ENCODE measurements around the gene PLXNB1. TPM values are rescaled to one million over a fixed set of nuclear protein-coding genes. Genes with fewer than 3 reads are reported as not detected.

PLXNB1 gene
- total and polyA plus RNA-seq, 2 experiments from 2014 or later, result 49.0 to 144 TPM

DNA sequence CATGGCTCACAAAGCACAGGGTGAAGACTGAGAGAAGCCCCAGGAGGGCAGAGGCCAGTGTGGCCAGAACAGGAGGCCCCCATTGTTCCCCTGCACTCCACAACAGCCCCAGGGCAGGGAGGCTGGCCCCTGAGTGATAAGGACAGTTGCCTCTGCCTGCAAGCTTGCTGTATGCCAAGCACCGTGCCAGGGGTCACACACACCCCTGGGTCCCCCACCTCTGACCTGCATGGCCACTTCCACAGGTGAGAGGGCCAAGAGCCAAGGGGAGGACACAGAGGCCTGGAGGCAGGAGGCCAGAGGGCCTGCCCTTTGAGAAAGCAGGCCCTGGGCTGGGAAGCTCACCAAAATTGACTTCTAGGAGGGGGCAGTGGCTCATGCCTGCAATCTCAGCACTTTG, 40.4 kb upstream of the PLXNB1 start (continued):
- TF ChIP-seq, protein P1, sequence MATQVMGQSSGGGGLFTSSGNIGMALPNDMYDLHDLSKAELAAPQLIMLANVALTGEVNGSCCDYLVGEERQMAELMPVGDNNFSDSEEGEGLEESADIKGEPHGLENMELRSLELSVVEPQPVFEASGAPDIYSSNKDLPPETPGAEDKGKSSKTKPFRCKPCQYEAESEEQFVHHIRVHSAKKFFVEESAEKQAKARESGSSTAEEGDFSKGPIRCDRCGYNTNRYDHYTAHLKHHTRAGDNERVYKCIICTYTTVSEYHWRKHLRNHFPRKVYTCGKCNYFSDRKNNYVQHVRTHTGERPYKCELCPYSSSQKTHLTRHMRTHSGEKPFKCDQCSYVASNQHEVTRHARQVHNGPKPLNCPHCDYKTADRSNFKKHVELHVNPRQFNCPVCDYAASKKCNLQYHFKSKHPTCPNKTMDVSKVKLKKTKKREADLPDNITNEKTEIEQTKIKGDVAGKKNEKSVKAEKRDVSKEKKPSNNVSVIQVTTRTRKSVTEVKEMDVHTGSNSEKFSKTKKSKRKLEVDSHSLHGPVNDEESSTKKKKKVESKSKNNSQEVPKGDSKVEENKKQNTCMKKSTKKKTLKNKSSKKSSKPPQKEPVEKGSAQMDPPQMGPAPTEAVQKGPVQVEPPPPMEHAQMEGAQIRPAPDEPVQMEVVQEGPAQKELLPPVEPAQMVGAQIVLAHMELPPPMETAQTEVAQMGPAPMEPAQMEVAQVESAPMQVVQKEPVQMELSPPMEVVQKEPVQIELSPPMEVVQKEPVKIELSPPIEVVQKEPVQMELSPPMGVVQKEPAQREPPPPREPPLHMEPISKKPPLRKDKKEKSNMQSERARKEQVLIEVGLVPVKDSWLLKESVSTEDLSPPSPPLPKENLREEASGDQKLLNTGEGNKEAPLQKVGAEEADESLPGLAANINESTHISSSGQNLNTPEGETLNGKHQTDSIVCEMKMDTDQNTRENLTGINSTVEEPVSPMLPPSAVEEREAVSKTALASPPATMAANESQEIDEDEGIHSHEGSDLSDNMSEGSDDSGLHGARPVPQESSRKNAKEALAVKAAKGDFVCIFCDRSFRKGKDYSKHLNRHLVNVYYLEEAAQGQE (IDR thresholded peaks at IDR 0.05; ENCODE audit: unreplicated experiment), result no peak
- TF ChIP-seq CREB1 (CRISPR knock-in tag; IDR thresholded peaks at IDR 0.05; ENCODE audit: low read depth) (no peak), EZH2phosphoT487 (IDR thresholded peaks at IDR 0.05; ENCODE audit: unreplicated experiment) (no peak), EZH2 (IDR thresholded peaks at IDR 0.05; ENCODE audit: low read depth, unreplicated experiment) (no peak), ZNF114 (CRISPR knock-in tag; IDR thresholded peaks at IDR 0.05) (no peak), ETS1 (IDR thresholded peaks at IDR 0.05) (no peak), POLR2AphosphoS5 (IDR thresholded peaks at IDR 0.05; ENCODE audit: low read depth) (no peak), STAT1 (IDR thresholded peaks at IDR 0.05; ENCODE audit: unreplicated experiment) (no peak)

- Mint-ChIP-seq H3K9me3 (peaks cover 4% of the 10 kb centered on the region; the same call in 2 of the 3 replicates), H3K27ac (0 out of 2 replicates have a peak overlapping the region, but pooled peaks have one; percentile 36), H3K4me1 (peaks cover 37% of the 10 kb centered on the region), H3K4me3 (no peak overlapping the region), H3K27me3 (ENCODE audit: insufficient read depth, low read depth, poor library complexity) (peaks cover 21% of the 10 kb centered on the region), H3K36me3 (ENCODE audit: low read depth) (peaks cover 38% of the 10 kb centered on the region)
- H3K9me2 ChIP-seq (ENCODE audit: insufficient read depth), result no peaks in the 10 kb centered on the region
- peaks cover 15% of the 10 kb centered on the region for H3F3A ChIP-seq (replicated peaks; ENCODE audit: low read depth)
- no peaks in the 10 kb centered on the region for H3K27me3 ChIP-seq (ENCODE audit: insufficient read depth)
- H3K4me2 ChIP-seq, result no peak overlapping the region
- DNase-seq (ENCODE audit: low spot score), result no peak
- no peaks in the 10 kb centered on the region for H4K20me1 ChIP-seq (replicated peaks; ENCODE audit: insufficient read depth)
- H3K27ac ChIP-seq (ENCODE audit: low read depth), result no peak overlapping the region
- H3K79me2 ChIP-seq (replicated peaks; ENCODE audit: insufficient read depth), result peaks cover 24% of the 10 kb centered on the region
- peaks cover 12% of the 10 kb centered on the region for H3K4me1 ChIP-seq (ENCODE audit: insufficient read depth)
- ATAC-seq, result no peak
- H3K4me3 ChIP-seq, result no peak overlapping the region
- H3K36me3 ChIP-seq (ENCODE audit: insufficient read depth), result peaks cover 9% of the 10 kb centered on the region; the same call in 1 of the 2 replicates
- no peak overlapping the region for H2AFZ ChIP-seq
- TF ChIP-seq ZNF331 (CRISPR knock-in tag; IDR thresholded peaks at IDR 0.05; ENCODE audit: low read depth) (no peak), NANOG (IDR thresholded peaks at IDR 0.05; ENCODE audit: borderline replicate concordance) (no peak), STAT1 (IDR thresholded peaks at IDR 0.05; ENCODE audit: unreplicated experiment) (no peak), ETS1 (IDR thresholded peaks at IDR 0.05) (no peak), CREB1 (CRISPR knock-in tag; IDR thresholded peaks at IDR 0.05; ENCODE audit: low read depth) (no peak), EZH2phosphoT487 (IDR thresholded peaks at IDR 0.05; ENCODE audit: unreplicated experiment) (no peak), JUNB (IDR thresholded peaks at IDR 0.05; ENCODE audit: unreplicated experiment) (no peak)
- TF ChIP-seq, protein P2, sequence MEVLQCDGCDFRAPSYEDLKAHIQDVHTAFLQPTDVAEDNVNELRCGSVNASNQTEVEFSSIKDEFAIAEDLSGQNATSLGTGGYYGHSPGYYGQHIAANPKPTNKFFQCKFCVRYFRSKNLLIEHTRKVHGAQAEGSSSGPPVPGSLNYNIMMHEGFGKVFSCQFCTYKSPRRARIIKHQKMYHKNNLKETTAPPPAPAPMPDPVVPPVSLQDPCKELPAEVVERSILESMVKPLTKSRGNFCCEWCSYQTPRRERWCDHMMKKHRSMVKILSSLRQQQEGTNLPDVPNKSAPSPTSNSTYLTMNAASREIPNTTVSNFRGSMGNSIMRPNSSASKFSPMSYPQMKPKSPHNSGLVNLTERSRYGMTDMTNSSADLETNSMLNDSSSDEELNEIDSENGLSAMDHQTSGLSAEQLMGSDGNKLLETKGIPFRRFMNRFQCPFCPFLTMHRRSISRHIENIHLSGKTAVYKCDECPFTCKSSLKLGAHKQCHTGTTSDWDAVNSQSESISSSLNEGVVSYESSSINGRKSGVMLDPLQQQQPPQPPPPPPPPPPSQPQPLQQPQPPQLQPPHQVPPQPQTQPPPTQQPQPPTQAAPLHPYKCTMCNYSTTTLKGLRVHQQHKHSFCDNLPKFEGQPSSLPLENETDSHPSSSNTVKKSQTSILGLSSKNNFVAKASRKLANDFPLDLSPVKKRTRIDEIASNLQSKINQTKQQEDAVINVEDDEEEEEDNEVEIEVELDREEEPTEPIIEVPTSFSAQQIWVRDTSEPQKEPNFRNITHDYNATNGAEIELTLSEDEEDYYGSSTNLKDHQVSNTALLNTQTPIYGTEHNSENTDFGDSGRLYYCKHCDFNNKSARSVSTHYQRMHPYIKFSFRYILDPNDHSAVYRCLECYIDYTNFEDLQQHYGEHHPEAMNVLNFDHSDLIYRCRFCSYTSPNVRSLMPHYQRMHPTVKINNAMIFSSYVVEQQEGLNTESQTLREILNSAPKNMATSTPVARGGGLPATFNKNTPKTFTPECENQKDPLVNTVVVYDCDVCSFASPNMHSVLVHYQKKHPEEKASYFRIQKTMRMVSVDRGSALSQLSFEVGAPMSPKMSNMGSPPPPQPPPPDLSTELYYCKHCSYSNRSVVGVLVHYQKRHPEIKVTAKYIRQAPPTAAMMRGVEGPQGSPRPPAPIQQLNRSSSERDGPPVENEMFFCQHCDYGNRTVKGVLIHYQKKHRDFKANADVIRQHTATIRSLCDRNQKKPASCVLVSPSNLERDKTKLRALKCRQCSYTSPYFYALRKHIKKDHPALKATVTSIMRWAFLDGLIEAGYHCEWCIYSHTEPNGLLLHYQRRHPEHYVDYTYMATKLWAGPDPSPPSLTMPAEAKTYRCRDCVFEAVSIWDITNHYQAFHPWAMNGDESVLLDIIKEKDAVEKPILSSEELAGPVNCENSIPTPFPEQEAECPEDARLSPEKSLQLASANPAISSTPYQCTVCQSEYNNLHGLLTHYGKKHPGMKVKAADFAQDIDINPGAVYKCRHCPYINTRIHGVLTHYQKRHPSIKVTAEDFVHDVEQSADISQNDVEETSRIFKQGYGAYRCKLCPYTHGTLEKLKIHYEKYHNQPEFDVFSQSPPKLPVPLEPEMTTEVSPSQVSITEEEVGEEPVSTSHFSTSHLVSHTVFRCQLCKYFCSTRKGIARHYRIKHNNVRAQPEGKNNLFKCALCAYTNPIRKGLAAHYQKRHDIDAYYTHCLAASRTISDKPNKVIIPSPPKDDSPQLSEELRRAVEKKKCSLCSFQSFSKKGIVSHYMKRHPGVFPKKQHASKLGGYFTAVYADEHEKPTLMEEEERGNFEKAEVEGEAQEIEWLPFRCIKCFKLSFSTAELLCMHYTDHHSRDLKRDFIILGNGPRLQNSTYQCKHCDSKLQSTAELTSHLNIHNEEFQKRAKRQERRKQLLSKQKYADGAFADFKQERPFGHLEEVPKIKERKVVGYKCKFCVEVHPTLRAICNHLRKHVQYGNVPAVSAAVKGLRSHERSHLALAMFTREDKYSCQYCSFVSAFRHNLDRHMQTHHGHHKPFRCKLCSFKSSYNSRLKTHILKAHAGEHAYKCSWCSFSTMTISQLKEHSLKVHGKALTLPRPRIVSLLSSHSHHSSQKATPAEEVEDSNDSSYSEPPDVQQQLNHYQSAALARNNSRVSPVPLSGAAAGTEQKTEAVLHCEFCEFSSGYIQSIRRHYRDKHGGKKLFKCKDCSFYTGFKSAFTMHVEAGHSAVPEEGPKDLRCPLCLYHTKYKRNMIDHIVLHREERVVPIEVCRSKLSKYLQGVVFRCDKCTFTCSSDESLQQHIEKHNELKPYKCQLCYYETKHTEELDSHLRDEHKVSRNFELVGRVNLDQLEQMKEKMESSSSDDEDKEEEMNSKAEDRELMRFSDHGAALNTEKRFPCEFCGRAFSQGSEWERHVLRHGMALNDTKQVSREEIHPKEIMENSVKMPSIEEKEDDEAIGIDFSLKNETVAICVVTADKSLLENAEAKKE (CRISPR knock-in tag; IDR thresholded peaks at IDR 0.05), result no peak
Observed at GRCh38 chr3:48469046-48469915, 39.4 kb upstream of the PLXNB1 start.

Measured in GM23338 (cell line).